ENCODE data around the gene PPM1L. TPM values are rescaled to one million over a fixed set of nuclear protein-coding genes. Genes with fewer than 3 reads are reported as not detected.

The PPM1L gene
- total RNA-seq, 1 experiment from 2014 or later: 7.3 TPM

DNA sequence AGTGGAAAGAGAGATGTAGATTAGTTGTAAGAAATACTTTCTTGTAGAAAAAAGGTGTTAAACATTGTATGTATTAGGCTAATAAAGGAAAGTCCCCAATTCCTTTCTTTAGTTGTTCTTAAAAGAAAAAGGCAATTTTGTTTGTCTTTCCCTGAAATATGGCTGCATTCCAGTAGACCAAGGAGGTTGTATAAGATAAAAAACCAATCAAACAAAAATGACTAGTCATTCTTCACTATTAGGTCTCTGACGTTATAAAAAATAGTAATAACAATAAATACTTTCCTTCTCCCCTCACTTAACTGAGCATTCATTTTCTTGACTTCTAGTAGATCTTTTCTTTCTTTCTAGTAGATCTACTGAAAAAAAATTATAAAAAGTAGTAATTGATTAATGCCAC is 8.6 kb upstream of the PPM1L start:
- Histone ChIP-seq H2BK5ac (ENCODE audit: insufficient read length, low read length) (no peak overlapping the region), H3K23me2 (ENCODE audit: insufficient read length, low read depth, low read length, poor library complexity, severe bottlenecking) (no peaks in the 10 kb centered on the region), H3K9ac (ENCODE audit: extremely low read depth, insufficient read length, low read length) (no peak overlapping the region), H4K20me1 (ENCODE audit: control insufficient read depth, insufficient read depth, insufficient read length) (no peaks in the 10 kb centered on the region), H3K18ac (ENCODE audit: insufficient read length, low read depth, low read length) (no peak overlapping the region), H3K27ac (ENCODE audit: insufficient read length, low read depth, low read length) (no peak overlapping the region), H3K4me1 (ENCODE audit: insufficient read depth, low read length) (no peaks in the 10 kb centered on the region), H3K23ac (ENCODE audit: insufficient read length, low read depth, low read length) (no peak overlapping the region), H3K9me3 (ENCODE audit: control insufficient read depth, low read depth, low read length) (no peaks in the 10 kb centered on the region), H3K56ac (ENCODE audit: insufficient read length, low read depth, low read length) (no peak overlapping the region), H3K79me1 (ENCODE audit: insufficient read depth, low read depth, low read length, poor library complexity, severe bottlenecking) (no peaks in the 10 kb centered on the region), H2AK5ac (ENCODE audit: insufficient read length, low read length) (no peak overlapping the region), H3K27me3 (ENCODE audit: insufficient read depth, low read length) (no peaks in the 10 kb centered on the region), H3K4ac (ENCODE audit: low read depth, low read length) (no peak overlapping the region), H4K91ac (ENCODE audit: insufficient read length, low read depth, low read length) (no peak overlapping the region), H3T11ph (ENCODE audit: low read length) (no peak overlapping the region), H2BK20ac (ENCODE audit: low read depth, low read length, poor library complexity, severe bottlenecking) (no peak overlapping the region), H2BK15ac (ENCODE audit: low read depth, low read length) (no peak overlapping the region), H4K5ac (ENCODE audit: insufficient read length, low read depth, low read length) (no peak overlapping the region), H3K4me2 (ENCODE audit: insufficient read depth, insufficient read length, low read length) (no peak overlapping the region), H3K14ac (ENCODE audit: insufficient read depth, low read length) (no peak overlapping the region), H2BK120ac (ENCODE audit: low read depth, low read length, poor library complexity, severe bottlenecking) (no peak overlapping the region), H3K79me2 (ENCODE audit: insufficient read depth, low read length) (no peaks in the 10 kb centered on the region), H4K8ac (replicated peaks; ENCODE audit: insufficient read length, low read depth, low read length) (no peak overlapping the region), H2AFZ (ENCODE audit: low read length) (no peak overlapping the region), H2BK12ac (ENCODE audit: insufficient read length, low read depth, low read length) (no peak overlapping the region)
- no peak overlapping the region for H3K27ac Mint-ChIP-seq
- H3K36me3 Mint-ChIP-seq (ENCODE audit: insufficient read depth in 1 of 3, low read depth in 3 of 3): no peaks in the 10 kb centered on the region
- no CpG with 5 or more reads among the region's 1 CpG for WGBS (ENCODE audit: extremely low coverage, insufficient read length, low lambda C conversion rate)
- H3K4me1 Mint-ChIP-seq: no peaks in the 10 kb centered on the region
- H3K4me3 Mint-ChIP-seq: no peak overlapping the region
- no peak for DNase-seq
- TF ChIP-seq, protein P1, sequence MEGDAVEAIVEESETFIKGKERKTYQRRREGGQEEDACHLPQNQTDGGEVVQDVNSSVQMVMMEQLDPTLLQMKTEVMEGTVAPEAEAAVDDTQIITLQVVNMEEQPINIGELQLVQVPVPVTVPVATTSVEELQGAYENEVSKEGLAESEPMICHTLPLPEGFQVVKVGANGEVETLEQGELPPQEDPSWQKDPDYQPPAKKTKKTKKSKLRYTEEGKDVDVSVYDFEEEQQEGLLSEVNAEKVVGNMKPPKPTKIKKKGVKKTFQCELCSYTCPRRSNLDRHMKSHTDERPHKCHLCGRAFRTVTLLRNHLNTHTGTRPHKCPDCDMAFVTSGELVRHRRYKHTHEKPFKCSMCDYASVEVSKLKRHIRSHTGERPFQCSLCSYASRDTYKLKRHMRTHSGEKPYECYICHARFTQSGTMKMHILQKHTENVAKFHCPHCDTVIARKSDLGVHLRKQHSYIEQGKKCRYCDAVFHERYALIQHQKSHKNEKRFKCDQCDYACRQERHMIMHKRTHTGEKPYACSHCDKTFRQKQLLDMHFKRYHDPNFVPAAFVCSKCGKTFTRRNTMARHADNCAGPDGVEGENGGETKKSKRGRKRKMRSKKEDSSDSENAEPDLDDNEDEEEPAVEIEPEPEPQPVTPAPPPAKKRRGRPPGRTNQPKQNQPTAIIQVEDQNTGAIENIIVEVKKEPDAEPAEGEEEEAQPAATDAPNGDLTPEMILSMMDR (conservative IDR thresholded peaks at IDR 0.05): no peak
- no peaks in the 10 kb centered on the region for H3K9me3 Mint-ChIP-seq
- peaks cover 17% of the 10 kb centered on the region for H3K27me3 Mint-ChIP-seq (ENCODE audit: low read depth)
